CD4-positive, alpha-beta memory T cell (primary cell): ENCODE data around the gene FMN1. TPM values are rescaled to one million over a fixed set of nuclear protein-coding genes. Genes with fewer than 3 reads are reported as not detected.

Source experiments
- CTCF ChIA-PET: fragments of 350-600 bp; sonication (Branson Sonifier 250); formaldehyde crosslinking; loops from one replicate; lab custom pipeline; 2021; ENCODE audit warnings: inconsistent platforms; ENCODE audit not compliant: partially characterized antibody; lab: Charles Lee
- POLR2A ChIA-PET: fragments of 350-600 bp; sonication (Branson Sonifier 250); formaldehyde crosslinking; loops from one replicate; lab custom pipeline; 2021; ENCODE audit not compliant: partially characterized antibody; lab: Charles Lee
- DNase-seq, 5 donors: peaks; one replicate each; pipeline versions ENCODE4 v3.0.0 to v3.0.0-alpha.2; 2020 to 2022; ENCODE audit warnings: mixed read lengths in 1 of 5
- H3K27ac ChIP-seq: one replicate; pipeline ENCODE4 v1.7.0; 2013; ENCODE audit warnings: low read depth, low read length
- H3K27me3 ChIP-seq: 2 replicates; pipeline ENCODE4 v1.7.0; 2013; ENCODE audit warnings: mild to moderate bottlenecking, low read length, moderate library complexity; ENCODE audit not compliant: insufficient read depth
- H3K36me3 ChIP-seq: 2 replicates; pipeline ENCODE4 v1.7.0; 2013; ENCODE audit warnings: mild to moderate bottlenecking, low read length, moderate library complexity; ENCODE audit not compliant: insufficient read depth
- H3K4me1 ChIP-seq: 2 replicates; pipeline ENCODE4 v1.7.0; 2013; ENCODE audit warnings: mild to moderate bottlenecking, low read length, moderate library complexity; ENCODE audit not compliant: insufficient read depth
- H3K4me3 ChIP-seq, 2 donors: one replicate each; pipeline ENCODE4 v1.7.0; 2013; ENCODE audit warnings: low read length in 2 of 2, mild to moderate bottlenecking in 1 of 2
- H3K9me3 ChIP-seq, 2 donors: one replicate each; pipeline ENCODE4 v1.7.0; 2013; ENCODE audit warnings: low read length in 2 of 2, control low read depth in 1 of 2; ENCODE audit not compliant: control insufficient read depth in 1 of 2
- H3K27ac Mint-ChIP-seq, 7 donors: one replicate each; pipeline ENCODE4 v1.8.0; 2020 to 2021; ENCODE audit warnings: mixed read lengths in 7 of 7, mild to moderate bottlenecking in 6 of 7, inconsistent platforms in 3 of 7, moderate library complexity in 3 of 7
- H3K27me3 Mint-ChIP-seq, 2 donors: one replicate each; pipeline ENCODE4 v1.8.0; 2020 to 2021; ENCODE audit warnings: mixed read lengths in 2 of 2
- H3K36me3 Mint-ChIP-seq, 2 donors: one replicate each; pipeline ENCODE4 v1.8.0; 2020 to 2021; ENCODE audit warnings: mixed read lengths in 2 of 2, inconsistent platforms in 1 of 2, mild to moderate bottlenecking in 1 of 2
- H3K4me1 Mint-ChIP-seq, 4 donors: one replicate each; pipeline ENCODE4 v1.8.0; 2020 to 2021; ENCODE audit warnings: mixed read lengths in 4 of 4, mild to moderate bottlenecking in 1 of 4
- H3K4me3 Mint-ChIP-seq, 8 donors: one replicate each; pipeline ENCODE4 v1.8.0; 2020 to 2021; ENCODE audit warnings: mixed read lengths in 8 of 8, mild to moderate bottlenecking in 7 of 8, moderate library complexity in 6 of 8, inconsistent platforms in 3 of 8
- H3K9me3 Mint-ChIP-seq, 8 donors: one replicate each; pipeline ENCODE4 v1.8.0; 2020 to 2021; ENCODE audit warnings: mixed read lengths in 8 of 8, mild to moderate bottlenecking in 5 of 8, inconsistent platforms in 3 of 8, moderate library complexity in 1 of 8
- intact Hi-C: fragments of 100-400 bp; cut with micrococcal nuclease; formaldehyde crosslinking; loops from one replicate; pipeline ENCODE4 v1.15.1; 2023
- polyA plus RNA-seq, 2 donors: library from polyadenylated mRNA; unstranded; fragments of 300-500 nt; fragmentation: Illumina TruSeq; gene quantifications; one replicate each; pipeline ENCODE4 v1.2.3, GENCODE V29; 2021
- total RNA-seq, 2 experiments: library from RNA; stranded (reverse); gene quantifications; one replicate each; pipeline ENCODE4 v1.2.3, GENCODE V29; 2021

Gene FMN1
- total and polyA plus RNA-seq, 4 experiments from 2014 or later: 0.02 to 0.84 (median 0.38) TPM

- H3K36me3 ChIP-seq: no peaks in the 10 kb centered on the region
- no peak overlapping the region for H3K27ac ChIP-seq
- H3K9me3 Mint-ChIP-seq: peaks cover 0 to 3% (median 0%) of the 10 kb centered on the region in 8 donors
- no peak overlapping the region for H3K27ac Mint-ChIP-seq
- no peak overlapping the region for H3K4me3 ChIP-seq
- peaks cover 0 to 14% (median 0%) of the 10 kb centered on the region in 4 donors for H3K4me1 Mint-ChIP-seq
- no peaks in the 10 kb centered on the region for H3K9me3 ChIP-seq
- ChIA-PET POLR2A (no interaction called here), CTCF (no interaction called here)
- no peaks in the 10 kb centered on the region for H3K27me3 ChIP-seq
- no peak overlapping the region for H3K4me3 Mint-ChIP-seq
- peaks cover 4 to 7% of the 10 kb centered on the region in 2 donors for H3K27me3 Mint-ChIP-seq
- intact Hi-C loops: no loop called here
- H3K36me3 Mint-ChIP-seq: no peaks in the 10 kb centered on the region
- no peaks in the 10 kb centered on the region for H3K4me1 ChIP-seq
- no peak for DNase-seq
Observed at GRCh38 chr15:33008284-33008995, 186.1 kb downstream of the FMN1 start.

GRCh38 chr15:33007303-33007855 is 187.1 kb downstream of the FMN1 start:
- ChIA-PET POLR2A (no interaction called here), CTCF (no interaction called here)
- H3K4me3 ChIP-seq: no peak overlapping the region
- Mint-ChIP-seq H3K4me3 (no peak overlapping the region), H3K27me3 (peaks cover 4 to 7% of the 10 kb centered on the region in 2 donors), H3K4me1 (peaks cover 0 to 10% (median 0%) of the 10 kb centered on the region in 4 donors), H3K27ac (no peak overlapping the region), H3K36me3 (no peaks in the 10 kb centered on the region), H3K9me3 (peaks cover 0 to 3% (median 0%) of the 10 kb centered on the region in 8 donors)
- no peak overlapping the region for H3K27ac ChIP-seq
- intact Hi-C loops: no loop called here
- H3K27me3 ChIP-seq: no peaks in the 10 kb centered on the region
- no peaks in the 10 kb centered on the region for H3K9me3 ChIP-seq
- no peaks in the 10 kb centered on the region for H3K36me3 ChIP-seq
- no peaks in the 10 kb centered on the region for H3K4me1 ChIP-seq
- no peak for DNase-seq

GRCh38 chr15:33005582-33005981 is 188.9 kb downstream of the FMN1 start:
- H3K27me3 ChIP-seq: no peaks in the 10 kb centered on the region
- no peaks in the 10 kb centered on the region for H3K9me3 ChIP-seq
- Mint-ChIP-seq H3K36me3 (no peaks in the 10 kb centered on the region), H3K27ac (no peak overlapping the region), H3K9me3 (peaks cover 0 to 3% (median 0%) of the 10 kb centered on the region in 8 donors), H3K4me3 (no peak overlapping the region), H3K4me1 (peaks cover 0 to 9% (median 0%) of the 10 kb centered on the region in 4 donors), H3K27me3 (peaks cover 5 to 7% of the 10 kb centered on the region in 2 donors)
- POLR2A ChIA-PET: no interaction called here
- no peak overlapping the region for H3K4me3 ChIP-seq
- no peaks in the 10 kb centered on the region for H3K36me3 ChIP-seq
- intact Hi-C loops: no loop called here
- no peaks in the 10 kb centered on the region for H3K4me1 ChIP-seq
- H3K27ac ChIP-seq: no peak overlapping the region
- DNase-seq: no peak
- CTCF ChIA-PET: no interaction called here

GRCh38 chr15:33001926-33002325 is 192.6 kb downstream of the FMN1 start:
- no peak overlapping the region for H3K4me3 Mint-ChIP-seq
- no peak overlapping the region for H3K27ac Mint-ChIP-seq
- peaks cover 0 to 3% (median 0%) of the 10 kb centered on the region in 4 donors for H3K4me1 Mint-ChIP-seq
- intact Hi-C loops: no loop called here
- no peaks in the 10 kb centered on the region for H3K9me3 ChIP-seq
- ChIA-PET POLR2A (no interaction called here), CTCF (no interaction called here)
- H3K36me3 ChIP-seq: no peaks in the 10 kb centered on the region
- no peaks in the 10 kb centered on the region for H3K36me3 Mint-ChIP-seq
- H3K27me3 ChIP-seq: no peaks in the 10 kb centered on the region
- no peak overlapping the region for H3K27ac ChIP-seq
- no peak for DNase-seq
- peaks cover 5 to 12% of the 10 kb centered on the region in 2 donors for H3K27me3 Mint-ChIP-seq
- no peak overlapping the region for H3K4me3 ChIP-seq
- H3K4me1 ChIP-seq: no peaks in the 10 kb centered on the region
- peaks cover 0 to 6% (median 0%) of the 10 kb centered on the region in 8 donors for H3K9me3 Mint-ChIP-seq

GRCh38 chr15:32998979-32999672 is 195.4 kb downstream of the FMN1 start:
- Mint-ChIP-seq H3K27ac (no peak overlapping the region), H3K27me3 (peaks cover 2 to 7% of the 10 kb centered on the region in 2 donors), H3K4me1 (peaks cover 0 to 3% (median 0%) of the 10 kb centered on the region in 4 donors), H3K4me3 (no peak overlapping the region), H3K36me3 (no peaks in the 10 kb centered on the region), H3K9me3 (peaks cover 0 to 3% (median 0%) of the 10 kb centered on the region in 8 donors)
- Histone ChIP-seq H3K4me1 (no peaks in the 10 kb centered on the region), H3K27me3 (no peaks in the 10 kb centered on the region), H3K27ac (no peak overlapping the region), H3K4me3 (no peak overlapping the region), H3K36me3 (no peaks in the 10 kb centered on the region), H3K9me3 (no peaks in the 10 kb centered on the region)
- ChIA-PET CTCF (no interaction called here), POLR2A (no interaction called here)
- intact Hi-C loops: no loop called here
- no peak for DNase-seq

GRCh38 chr15:32998182-32998581 is 196.3 kb downstream of the FMN1 start:
- Mint-ChIP-seq H3K9me3 (peaks cover 0 to 3% (median 0%) of the 10 kb centered on the region in 8 donors), H3K36me3 (no peaks in the 10 kb centered on the region), H3K27me3 (peaks cover 2 to 10% of the 10 kb centered on the region in 2 donors), H3K4me1 (peaks cover 0 to 3% (median 0%) of the 10 kb centered on the region in 4 donors), H3K4me3 (no peak overlapping the region), H3K27ac (no peak overlapping the region)
- no peak for DNase-seq
- intact Hi-C loops: no loop called here
- POLR2A ChIA-PET: no interaction called here
- H3K36me3 ChIP-seq: no peaks in the 10 kb centered on the region
- no peaks in the 10 kb centered on the region for H3K9me3 ChIP-seq
- no peaks in the 10 kb centered on the region for H3K27me3 ChIP-seq
- H3K27ac ChIP-seq: no peak overlapping the region
- H3K4me3 ChIP-seq: no peak overlapping the region
- CTCF ChIA-PET: no interaction called here
- no peaks in the 10 kb centered on the region for H3K4me1 ChIP-seq

GRCh38 chr15:32994810-32995424 is 199.6 kb downstream of the FMN1 start:
- Mint-ChIP-seq H3K9me3 (peaks cover 0 to 3% (median 0%) of the 10 kb centered on the region in 8 donors), H3K27ac (no peak overlapping the region), H3K27me3 (peaks cover 0 to 9% of the 10 kb centered on the region in 2 donors), H3K4me3 (no peak overlapping the region), H3K36me3 (no peaks in the 10 kb centered on the region), H3K4me1 (peaks cover 0 to 2% (median 0%) of the 10 kb centered on the region in 4 donors)
- POLR2A ChIA-PET: no interaction called here
- DNase-seq: no peak
- no peaks in the 10 kb centered on the region for H3K4me1 ChIP-seq
- H3K36me3 ChIP-seq: no peaks in the 10 kb centered on the region
- no peak overlapping the region for H3K4me3 ChIP-seq
- intact Hi-C loops: no loop called here
- H3K27me3 ChIP-seq: no peaks in the 10 kb centered on the region
- H3K27ac ChIP-seq: no peak overlapping the region
- H3K9me3 ChIP-seq: no peaks in the 10 kb centered on the region
- CTCF ChIA-PET: no interaction called here
